ENCODE data around the gene DDX1. TPM values are rescaled to one million over a fixed set of nuclear protein-coding genes. Genes with fewer than 3 reads are reported as not detected.

Gene DDX1
- total RNA-seq, 3 donors from 2014 or later = 70.7 to 96.7 (median 72.4) TPM

DNA sequence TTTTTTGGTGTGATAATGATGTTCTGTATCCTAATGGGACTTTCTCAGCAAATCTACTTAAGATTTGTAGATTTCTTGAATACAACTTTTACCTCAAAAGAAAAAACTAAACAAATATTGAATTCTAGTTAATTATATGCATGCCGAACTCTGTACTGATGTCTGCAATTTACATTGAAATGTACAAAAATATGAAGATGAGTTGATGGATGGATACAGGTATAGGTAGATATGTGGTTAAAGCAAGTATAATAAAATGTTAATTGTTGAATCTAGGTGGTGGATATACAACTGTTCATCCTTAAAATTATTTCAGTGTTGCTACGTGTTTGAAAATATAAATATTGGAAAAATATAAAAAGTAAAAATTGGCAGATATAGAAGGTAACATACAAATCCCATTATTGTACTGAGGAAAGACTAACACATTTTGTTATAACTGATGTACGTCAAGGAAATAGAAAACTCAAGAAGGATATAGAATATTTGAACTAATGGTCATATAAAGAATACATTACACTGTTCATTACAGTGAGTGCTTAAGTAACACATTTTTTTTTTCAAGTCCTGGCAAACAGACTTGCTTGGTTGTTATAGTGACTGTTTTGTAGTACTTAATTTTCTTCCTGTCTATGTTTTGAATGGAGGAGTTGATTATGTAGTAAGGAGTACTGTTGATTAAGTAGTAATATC is 33.8 kb downstream of the DDX1 start:
- Histone ChIP-seq H3K9me3 (no peaks in the 10 kb centered on the region), H3K36me3 (ENCODE audit: low read depth) (no peaks in the 10 kb centered on the region), H3K4me3 (no peak overlapping the region), H3K4me1 (ENCODE audit: low read depth) (no peaks in the 10 kb centered on the region)
- intact Hi-C loops (cut with DNase I, micrococcal nuclease) = no loop called here
- DNase-seq (no peak), ATAC-seq (no peak)
- TF ChIP-seq, protein P1, sequence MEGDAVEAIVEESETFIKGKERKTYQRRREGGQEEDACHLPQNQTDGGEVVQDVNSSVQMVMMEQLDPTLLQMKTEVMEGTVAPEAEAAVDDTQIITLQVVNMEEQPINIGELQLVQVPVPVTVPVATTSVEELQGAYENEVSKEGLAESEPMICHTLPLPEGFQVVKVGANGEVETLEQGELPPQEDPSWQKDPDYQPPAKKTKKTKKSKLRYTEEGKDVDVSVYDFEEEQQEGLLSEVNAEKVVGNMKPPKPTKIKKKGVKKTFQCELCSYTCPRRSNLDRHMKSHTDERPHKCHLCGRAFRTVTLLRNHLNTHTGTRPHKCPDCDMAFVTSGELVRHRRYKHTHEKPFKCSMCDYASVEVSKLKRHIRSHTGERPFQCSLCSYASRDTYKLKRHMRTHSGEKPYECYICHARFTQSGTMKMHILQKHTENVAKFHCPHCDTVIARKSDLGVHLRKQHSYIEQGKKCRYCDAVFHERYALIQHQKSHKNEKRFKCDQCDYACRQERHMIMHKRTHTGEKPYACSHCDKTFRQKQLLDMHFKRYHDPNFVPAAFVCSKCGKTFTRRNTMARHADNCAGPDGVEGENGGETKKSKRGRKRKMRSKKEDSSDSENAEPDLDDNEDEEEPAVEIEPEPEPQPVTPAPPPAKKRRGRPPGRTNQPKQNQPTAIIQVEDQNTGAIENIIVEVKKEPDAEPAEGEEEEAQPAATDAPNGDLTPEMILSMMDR (IDR thresholded peaks at IDR 0.05) = no peak

DNA sequence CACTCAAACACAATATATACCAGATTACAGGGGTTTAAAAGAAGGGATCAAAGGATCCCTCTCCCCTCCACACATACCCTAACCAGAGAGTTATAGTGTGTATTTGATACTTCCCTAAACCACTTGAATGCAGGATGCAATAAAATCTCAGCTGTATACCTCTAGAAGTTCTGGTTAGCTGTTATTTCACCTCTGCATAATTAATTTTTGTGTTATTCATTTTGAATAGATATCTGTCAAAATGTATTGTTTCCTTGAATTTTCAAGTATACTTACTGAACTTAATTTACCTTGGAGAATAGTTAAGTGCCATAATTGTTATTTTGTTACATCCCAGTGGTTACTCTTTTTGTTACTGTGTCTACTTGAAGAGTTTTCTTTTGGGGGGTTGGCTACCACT is 34.5 kb downstream of the DDX1 start:
- no peaks in the 10 kb centered on the region for H3K36me3 ChIP-seq (ENCODE audit: low read depth)
- TF ChIP-seq, protein P1 (IDR thresholded peaks at IDR 0.05) = no peak
- DNase-seq = no peak

DNA sequence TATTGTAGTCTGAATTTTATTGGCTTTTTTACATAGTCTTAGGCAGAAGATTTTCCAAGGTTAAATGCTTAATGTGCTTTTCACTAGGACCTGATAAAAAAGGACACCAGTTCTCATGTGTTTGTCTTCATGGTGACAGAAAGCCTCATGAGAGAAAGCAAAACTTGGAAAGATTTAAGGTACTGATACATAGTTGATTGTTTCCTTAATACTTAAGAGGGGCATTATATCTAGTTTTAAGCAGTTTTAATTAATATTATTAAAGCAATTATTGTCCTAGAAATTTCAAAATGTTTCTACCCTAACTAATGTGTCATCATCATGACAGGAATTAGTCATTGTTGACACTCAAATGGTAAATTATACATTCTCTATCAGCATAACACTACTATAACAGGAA is 35.3 kb downstream of the DDX1 start:
- no peak for DNase-seq
- no peaks in the 10 kb centered on the region for H3K9me3 ChIP-seq
- no peaks in the 10 kb centered on the region for H3K36me3 ChIP-seq (ENCODE audit: low read depth)
- intact Hi-C loops (cut with DNase I, micrococcal nuclease) = no loop called here
- H3K4me3 ChIP-seq = no peak overlapping the region
- TF ChIP-seq, protein P1 (IDR thresholded peaks at IDR 0.05) = no peak
- H3K4me1 ChIP-seq (ENCODE audit: low read depth) = no peaks in the 10 kb centered on the region
- no peak for ATAC-seq

More for the DNA sequence above, 34.5 kb downstream of the DDX1 start:
- no peak for ATAC-seq
- Histone ChIP-seq H3K9me3 (no peaks in the 10 kb centered on the region), H3K4me3 (no peak overlapping the region), H3K4me1 (ENCODE audit: low read depth) (no peaks in the 10 kb centered on the region)
- intact Hi-C loops (cut with DNase I, micrococcal nuclease) = no loop called here

DNA sequence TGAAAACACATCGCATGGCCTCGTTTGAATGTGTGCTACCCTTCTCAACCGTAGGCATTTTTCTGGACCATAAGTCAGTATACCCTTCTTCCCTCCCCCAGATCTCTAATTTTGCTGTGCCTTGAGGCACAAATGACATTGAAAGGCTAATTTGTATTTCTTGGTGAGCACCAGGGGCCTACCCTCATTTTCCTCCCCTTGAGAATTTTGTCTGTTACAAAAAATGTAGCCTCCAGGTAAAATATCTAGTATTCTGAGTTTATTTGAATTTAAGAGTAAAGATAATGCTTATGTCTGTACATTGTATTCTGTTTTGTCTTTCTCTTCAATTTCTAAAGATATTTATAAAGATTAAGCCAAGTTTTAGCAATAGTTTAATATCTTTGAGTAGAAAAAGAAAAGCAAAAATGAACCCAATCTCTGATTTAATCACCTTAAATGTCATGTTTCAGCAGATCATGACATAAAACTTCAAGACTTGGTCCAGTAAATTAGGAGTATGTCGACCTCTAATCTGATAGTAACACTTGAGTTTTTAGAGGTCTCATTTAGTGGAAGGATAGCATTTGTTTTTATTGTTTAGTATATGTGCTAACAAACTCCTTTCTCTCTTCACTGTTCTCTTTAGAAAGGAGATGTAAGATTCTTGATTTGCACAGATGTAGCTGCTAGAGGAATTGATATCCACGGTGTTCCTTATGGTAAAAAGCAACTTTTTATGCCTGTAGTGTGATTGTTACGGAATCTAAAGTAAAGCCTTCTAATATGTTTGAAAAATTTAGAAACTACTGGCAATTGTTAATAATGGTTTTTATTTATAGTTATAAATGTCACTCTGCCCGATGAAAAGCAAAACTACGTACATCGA is 36.4 kb downstream of the DDX1 start:
- no peaks in the 10 kb centered on the region for H3K4me1 ChIP-seq (ENCODE audit: low read depth)
- ATAC-seq (no peak), DNase-seq (no peak)
- H3K4me3 ChIP-seq = no peak overlapping the region
- H3K36me3 ChIP-seq (ENCODE audit: low read depth) = no peaks in the 10 kb centered on the region
- H3K9me3 ChIP-seq = no peaks in the 10 kb centered on the region
- intact Hi-C loops (cut with DNase I, micrococcal nuclease) = no loop called here
- TF ChIP-seq, protein P1 (IDR thresholded peaks at IDR 0.05) = no peak

DNA sequence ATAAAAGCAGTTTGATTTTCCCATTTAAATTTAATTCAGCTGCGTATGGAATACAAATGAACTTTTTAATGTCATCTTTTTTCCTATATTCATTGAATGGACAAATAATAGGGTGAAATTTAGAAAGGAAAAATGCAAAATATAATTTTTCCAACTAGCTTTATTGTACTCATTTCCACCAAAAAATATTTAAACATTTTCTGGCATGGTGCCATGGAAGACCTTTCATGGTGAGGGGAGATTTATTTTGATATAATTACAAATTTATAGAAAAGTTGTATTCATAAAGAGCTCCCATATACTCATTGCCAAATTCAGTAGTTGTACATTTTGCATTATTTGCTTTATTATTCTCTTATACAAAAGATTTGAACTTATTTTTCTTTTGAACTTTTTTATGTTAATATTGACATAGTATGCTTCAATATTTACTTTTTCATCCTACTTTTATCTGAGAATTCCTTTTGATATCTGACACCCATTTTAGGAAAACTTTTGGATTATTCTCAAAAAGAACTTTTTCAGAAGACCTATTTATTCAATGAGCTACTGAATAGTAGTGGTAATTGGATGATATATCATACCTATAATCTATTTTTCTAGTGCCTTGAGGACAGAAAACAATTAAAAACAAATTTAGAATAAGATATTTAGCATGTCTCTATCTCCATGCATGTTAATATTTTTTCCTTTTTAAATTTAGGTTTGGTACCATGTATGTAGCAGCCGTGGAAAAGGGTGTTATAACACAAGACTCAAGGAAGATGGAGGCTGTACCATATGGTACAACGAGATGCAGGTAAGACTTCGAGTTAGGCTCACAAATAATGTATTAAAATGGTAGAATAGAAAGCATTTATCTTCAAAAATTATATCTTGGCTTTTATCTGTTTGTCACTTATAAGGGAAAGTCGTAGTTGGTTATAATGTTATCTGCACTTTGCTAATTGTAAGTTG is 37.5 kb downstream of the DDX1 start:
- intact Hi-C loops (cut with DNase I, micrococcal nuclease) = no loop called here
- H3K36me3 ChIP-seq (ENCODE audit: low read depth) = no peaks in the 10 kb centered on the region

More for the DNA sequence above, 37.5 kb downstream of the DDX1 start:
- Histone ChIP-seq H3K4me1 (ENCODE audit: low read depth) (no peaks in the 10 kb centered on the region), H3K4me3 (no peak overlapping the region), H3K9me3 (no peaks in the 10 kb centered on the region)
- no peak for DNase-seq
- TF ChIP-seq, protein P1 (IDR thresholded peaks at IDR 0.05) = no peak
- no peak for ATAC-seq

Measured in mucosa of descending colon (tissue), 3 donors.